NCI-H774 (cell line): ENCODE measurements around the gene TAS2R13.

Experiments
- DNase-seq: peaks from one replicate; lab custom pipeline; 2025; lab: John Stamatoyannopoulos, UW

Gene TAS2R13

DNA sequence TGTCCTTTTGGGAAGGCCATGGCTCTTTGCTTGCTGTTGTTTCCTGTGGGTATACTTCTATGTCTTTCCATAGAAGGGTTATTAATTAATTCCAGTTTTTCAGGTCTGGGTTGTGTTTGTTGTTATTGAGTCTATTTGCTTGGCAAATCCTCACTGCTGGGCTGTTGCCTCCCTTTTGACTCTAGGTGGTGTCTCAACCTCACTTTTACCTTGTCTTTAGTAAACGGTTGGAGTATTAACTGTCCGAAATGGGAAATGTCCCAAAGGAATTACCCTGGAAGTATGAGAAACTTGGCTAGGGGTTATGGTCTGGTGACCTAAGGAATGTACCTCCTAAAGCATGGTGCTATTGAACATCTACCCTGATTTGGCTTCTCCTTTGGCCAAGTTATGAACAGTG is 42.0 kb downstream of the TAS2R13 start:
- no peak for DNase-seq

DNA sequence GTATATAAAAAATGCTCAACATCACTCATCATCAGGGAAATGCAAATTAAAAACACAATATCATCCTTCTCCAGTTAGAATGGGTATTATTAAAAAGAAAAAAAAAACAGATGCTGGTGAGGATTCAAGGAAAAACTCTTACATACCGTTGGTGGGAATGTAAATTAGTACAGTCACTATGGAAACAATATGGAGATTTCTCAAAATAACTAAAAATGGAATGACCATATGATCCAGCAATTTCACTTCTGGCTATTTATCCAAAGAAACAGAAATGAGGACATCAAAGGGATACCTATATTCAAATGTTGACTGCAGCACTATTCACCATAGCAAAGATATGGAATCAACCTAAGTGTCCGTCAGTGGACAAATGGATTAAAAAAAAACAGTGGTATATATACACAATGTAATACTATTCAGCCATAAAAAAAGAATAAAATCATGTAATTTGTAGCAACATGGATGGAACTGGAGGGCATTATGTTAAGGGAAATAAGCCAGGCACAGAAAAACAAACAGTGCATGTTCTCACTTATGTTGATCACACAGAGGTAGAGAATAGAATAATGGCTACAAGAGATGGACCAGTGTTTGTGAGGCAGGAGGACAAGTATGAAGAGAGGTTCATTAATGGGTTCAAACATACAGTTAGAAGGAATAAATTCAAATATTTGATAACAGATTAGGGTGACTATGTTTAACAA is 45.7 kb downstream of the TAS2R13 start:
- DNase-seq, result no peak

DNA sequence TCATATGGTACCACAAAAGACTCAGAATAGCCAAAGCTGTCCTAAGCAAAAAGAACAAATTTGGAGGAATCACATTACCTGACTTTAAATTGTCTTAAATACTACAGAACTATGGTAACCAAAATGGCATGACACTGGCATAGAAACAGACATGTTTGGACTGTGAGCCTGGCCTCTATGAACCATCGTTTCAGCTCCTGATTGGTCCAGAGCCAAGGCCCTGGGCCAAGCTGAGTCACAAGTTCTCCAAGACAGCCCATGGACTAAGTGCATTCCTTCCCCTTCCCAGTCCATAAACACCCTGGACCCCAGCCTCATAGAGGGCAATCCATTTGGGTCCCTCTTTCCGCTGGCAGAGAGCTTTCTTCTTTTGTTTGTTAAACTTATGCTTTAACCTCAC is 48.0 kb downstream of the TAS2R13 start:
- DNase-seq, result no peak
